ENCODE data around the gene TRAM2. TPM values are rescaled to one million over a fixed set of nuclear protein-coding genes. Genes with fewer than 3 reads are reported as not detected.

TRAM2 gene
- total and polyA plus RNA-seq, 10 of the 15 experiments (the other 5 are each of a cell fraction or from before 2014, with no cell fraction given) = 2.5 to 15.0 (median 11.0) TPM

DNA sequence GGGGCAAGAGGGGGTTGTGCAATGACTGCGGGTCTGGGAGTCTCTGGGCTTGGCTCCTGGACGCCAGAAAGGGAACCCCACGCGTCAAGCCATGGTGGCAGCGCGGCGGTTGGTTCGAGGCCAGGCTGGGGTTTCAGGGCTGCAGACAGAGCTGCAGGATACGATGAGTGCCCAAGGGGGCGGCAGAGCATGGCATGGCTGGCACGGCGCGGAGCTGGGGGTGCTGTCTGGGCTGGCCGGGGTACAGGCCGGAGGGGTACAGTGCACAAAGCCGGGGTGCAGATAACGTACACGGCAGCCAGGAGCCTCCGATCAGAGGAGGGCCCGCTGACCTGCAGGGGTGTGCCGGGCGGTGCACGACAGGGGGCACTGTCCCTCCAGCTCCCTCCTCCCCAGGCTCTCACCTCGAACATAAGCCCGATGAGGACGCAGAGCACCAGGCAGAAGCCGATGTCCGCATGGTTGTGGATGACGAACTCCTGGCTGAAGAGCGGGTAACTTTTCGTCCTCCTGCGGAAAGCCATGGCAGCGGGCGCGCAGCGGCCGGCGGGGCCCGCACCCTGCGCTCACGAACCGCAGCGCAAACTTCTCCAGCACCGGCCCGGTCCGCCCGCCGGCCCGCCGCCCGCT lies 353 bp downstream of the TRAM2 start (continued):
- TF ChIP-seq, protein P1, sequence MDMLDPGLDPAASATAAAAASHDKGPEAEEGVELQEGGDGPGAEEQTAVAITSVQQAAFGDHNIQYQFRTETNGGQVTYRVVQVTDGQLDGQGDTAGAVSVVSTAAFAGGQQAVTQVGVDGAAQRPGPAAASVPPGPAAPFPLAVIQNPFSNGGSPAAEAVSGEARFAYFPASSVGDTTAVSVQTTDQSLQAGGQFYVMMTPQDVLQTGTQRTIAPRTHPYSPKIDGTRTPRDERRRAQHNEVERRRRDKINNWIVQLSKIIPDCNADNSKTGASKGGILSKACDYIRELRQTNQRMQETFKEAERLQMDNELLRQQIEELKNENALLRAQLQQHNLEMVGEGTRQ (IDR thresholded peaks at IDR 0.05; ENCODE audit: borderline replicate concordance, low read depth, low read length) = no peak; the same call in 1 of the 2 replicates
- TF ChIP-seq RAD51 (IDR thresholded peaks at IDR 0.05) = no peak
- no peak for TF ChIP-seq ZNF622 (IDR thresholded peaks at IDR 0.05)
- no peak for TF ChIP-seq SMAD1 (IDR thresholded peaks at IDR 0.05; ENCODE audit: low read depth, partially characterized antibody)
- TF ChIP-seq HDGF (IDR thresholded peaks at IDR 0.05) = no peak
- TF ChIP-seq, protein P2, sequence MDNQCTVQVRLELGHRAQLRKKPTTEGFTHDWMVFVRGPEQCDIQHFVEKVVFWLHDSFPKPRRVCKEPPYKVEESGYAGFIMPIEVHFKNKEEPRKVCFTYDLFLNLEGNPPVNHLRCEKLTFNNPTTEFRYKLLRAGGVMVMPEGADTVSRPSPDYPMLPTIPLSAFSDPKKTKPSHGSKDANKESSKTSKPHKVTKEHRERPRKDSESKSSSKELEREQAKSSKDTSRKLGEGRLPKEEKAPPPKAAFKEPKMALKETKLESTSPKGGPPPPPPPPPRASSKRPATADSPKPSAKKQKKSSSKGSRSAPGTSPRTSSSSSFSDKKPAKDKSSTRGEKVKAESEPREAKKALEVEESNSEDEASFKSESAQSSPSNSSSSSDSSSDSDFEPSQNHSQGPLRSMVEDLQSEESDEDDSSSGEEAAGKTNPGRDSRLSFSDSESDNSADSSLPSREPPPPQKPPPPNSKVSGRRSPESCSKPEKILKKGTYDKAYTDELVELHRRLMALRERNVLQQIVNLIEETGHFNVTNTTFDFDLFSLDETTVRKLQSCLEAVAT (IDR thresholded peaks at IDR 0.05) = peak; percentile 69
- TF ChIP-seq KDM1A (IDR thresholded peaks at IDR 0.05; ENCODE audit: borderline replicate concordance) = no peak
- no peak for TF ChIP-seq RBBP5 (conservative IDR thresholded peaks at IDR 0.05)
- TF ChIP-seq MYB (IDR thresholded peaks at IDR 0.05; ENCODE audit: borderline replicate concordance, low read depth, low read length) = no peak
- no peak for TF ChIP-seq MTA3 (IDR thresholded peaks at IDR 0.05; ENCODE audit: borderline replicate concordance, low read length)
- TF ChIP-seq, protein P3, sequence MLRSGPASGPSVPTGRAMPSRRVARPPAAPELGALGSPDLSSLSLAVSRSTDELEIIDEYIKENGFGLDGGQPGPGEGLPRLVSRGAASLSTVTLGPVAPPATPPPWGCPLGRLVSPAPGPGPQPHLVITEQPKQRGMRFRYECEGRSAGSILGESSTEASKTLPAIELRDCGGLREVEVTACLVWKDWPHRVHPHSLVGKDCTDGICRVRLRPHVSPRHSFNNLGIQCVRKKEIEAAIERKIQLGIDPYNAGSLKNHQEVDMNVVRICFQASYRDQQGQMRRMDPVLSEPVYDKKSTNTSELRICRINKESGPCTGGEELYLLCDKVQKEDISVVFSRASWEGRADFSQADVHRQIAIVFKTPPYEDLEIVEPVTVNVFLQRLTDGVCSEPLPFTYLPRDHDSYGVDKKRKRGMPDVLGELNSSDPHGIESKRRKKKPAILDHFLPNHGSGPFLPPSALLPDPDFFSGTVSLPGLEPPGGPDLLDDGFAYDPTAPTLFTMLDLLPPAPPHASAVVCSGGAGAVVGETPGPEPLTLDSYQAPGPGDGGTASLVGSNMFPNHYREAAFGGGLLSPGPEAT (IDR thresholded peaks at IDR 0.05; ENCODE audit: low read depth) = no peak
- TF ChIP-seq CBX3 (IDR thresholded peaks at IDR 0.05; ENCODE audit: borderline replicate concordance, low read depth) = no peak
- TF ChIP-seq NR2C2 (IDR thresholded peaks at IDR 0.05; ENCODE audit: borderline replicate concordance, control insufficient read depth, insufficient read length, low read depth) = no peak
- TF ChIP-seq SREBF2 (IDR thresholded peaks at IDR 0.05; ENCODE audit: low read length) = no peak
- TF ChIP-seq, protein P4, sequence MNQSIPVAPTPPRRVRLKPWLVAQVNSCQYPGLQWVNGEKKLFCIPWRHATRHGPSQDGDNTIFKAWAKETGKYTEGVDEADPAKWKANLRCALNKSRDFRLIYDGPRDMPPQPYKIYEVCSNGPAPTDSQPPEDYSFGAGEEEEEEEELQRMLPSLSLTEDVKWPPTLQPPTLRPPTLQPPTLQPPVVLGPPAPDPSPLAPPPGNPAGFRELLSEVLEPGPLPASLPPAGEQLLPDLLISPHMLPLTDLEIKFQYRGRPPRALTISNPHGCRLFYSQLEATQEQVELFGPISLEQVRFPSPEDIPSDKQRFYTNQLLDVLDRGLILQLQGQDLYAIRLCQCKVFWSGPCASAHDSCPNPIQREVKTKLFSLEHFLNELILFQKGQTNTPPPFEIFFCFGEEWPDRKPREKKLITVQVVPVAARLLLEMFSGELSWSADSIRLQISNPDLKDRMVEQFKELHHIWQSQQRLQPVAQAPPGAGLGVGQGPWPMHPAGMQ (IDR thresholded peaks at IDR 0.05; ENCODE audit: borderline replicate concordance) = no peak
- TF ChIP-seq, protein P5, sequence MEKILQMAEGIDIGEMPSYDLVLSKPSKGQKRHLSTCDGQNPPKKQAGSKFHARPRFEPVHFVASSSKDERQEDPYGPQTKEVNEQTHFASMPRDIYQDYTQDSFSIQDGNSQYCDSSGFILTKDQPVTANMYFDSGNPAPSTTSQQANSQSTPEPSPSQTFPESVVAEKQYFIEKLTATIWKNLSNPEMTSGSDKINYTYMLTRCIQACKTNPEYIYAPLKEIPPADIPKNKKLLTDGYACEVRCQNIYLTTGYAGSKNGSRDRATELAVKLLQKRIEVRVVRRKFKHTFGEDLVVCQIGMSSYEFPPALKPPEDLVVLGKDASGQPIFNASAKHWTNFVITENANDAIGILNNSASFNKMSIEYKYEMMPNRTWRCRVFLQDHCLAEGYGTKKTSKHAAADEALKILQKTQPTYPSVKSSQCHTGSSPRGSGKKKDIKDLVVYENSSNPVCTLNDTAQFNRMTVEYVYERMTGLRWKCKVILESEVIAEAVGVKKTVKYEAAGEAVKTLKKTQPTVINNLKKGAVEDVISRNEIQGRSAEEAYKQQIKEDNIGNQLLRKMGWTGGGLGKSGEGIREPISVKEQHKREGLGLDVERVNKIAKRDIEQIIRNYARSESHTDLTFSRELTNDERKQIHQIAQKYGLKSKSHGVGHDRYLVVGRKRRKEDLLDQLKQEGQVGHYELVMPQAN (conservative IDR thresholded peaks at IDR 0.05) = no peak; the same call in 1 of the 2 replicates
- peak; percentile 3; the same call in 1 of the 2 replicates for TF ChIP-seq POLR2AphosphoS5 (IDR thresholded peaks at IDR 0.05; ENCODE audit: low read length)
- TF ChIP-seq IKZF1 (conservative IDR thresholded peaks at IDR 0.05) = peak; percentile 9; the same call in 1 of the 2 replicates
- no peak for TF ChIP-seq RCOR1 (conservative IDR thresholded peaks at IDR 0.05; ENCODE audit: low read depth, low read length)
- no peak for TF ChIP-seq KLF5 (IDR thresholded peaks at IDR 0.05; ENCODE audit: partially characterized antibody)
